Nephron (organoid): ENCODE results near the gene CDHR4.

Source experiments
- H3K27ac Mint-ChIP-seq, 3 experiments: 2 replicates each; pipeline ENCODE4 v1.8.0; 2020; ENCODE audit warnings: mixed read lengths in 3 of 3, mild to moderate bottlenecking in 2 of 3, moderate library complexity in 1 of 3
- H3K27me3 Mint-ChIP-seq: 2 replicates; pipeline ENCODE4 v1.8.0; 2021; ENCODE audit warnings: low read depth, mild to moderate bottlenecking, moderate library complexity, mixed read lengths
- H3K36me3 Mint-ChIP-seq: 2 replicates; pipeline ENCODE4 v1.8.0; 2020; ENCODE audit warnings: low read depth, mixed read lengths
- H3K4me1 Mint-ChIP-seq: 2 replicates; pipeline ENCODE4 v1.8.0; 2020; ENCODE audit warnings: mixed read lengths
- H3K4me3 Mint-ChIP-seq, 3 experiments: 2 replicates each; pipeline ENCODE4 v1.8.0; 2020; ENCODE audit warnings: mild to moderate bottlenecking in 3 of 3, mixed read lengths in 3 of 3, moderate library complexity in 2 of 3
- H3K9me3 Mint-ChIP-seq: 2 replicates; pipeline ENCODE4 v1.8.0; 2020; ENCODE audit warnings: mixed read lengths
- CTCF ChIP-seq, 3 experiments: fragments of 200-600 bp; sonication (generic); IDR thresholded peaks; one replicate each; pipeline ENCODE4 v1.5.0; 2021; ENCODE audit warnings: antibody characterized with exemption in 3 of 3; ENCODE audit not compliant: unreplicated experiment in 3 of 3

The CDHR4 gene

GRCh38 chr3:49805367-49805782 is 5.7 kb upstream of the CDHR4 start:
- H3K36me3 Mint-ChIP-seq, result peaks cover 3% of the 10 kb centered on the region
- TF ChIP-seq CTCF (IDR thresholded peaks at IDR 0.05; ENCODE audit: unreplicated experiment in 3 of 3), result no peak
- H3K4me1 Mint-ChIP-seq, result peaks cover 43% of the 10 kb centered on the region
- peaks cover 12% of the 10 kb centered on the region for H3K27me3 Mint-ChIP-seq
- H3K27ac Mint-ChIP-seq, result peak overlapping the region; percentile 100
- H3K9me3 Mint-ChIP-seq, result no peaks in the 10 kb centered on the region
- H3K4me3 Mint-ChIP-seq, result peak overlapping the region; percentile 86 to 90 (median 88)

- Mint-ChIP-seq H3K27ac (peak overlapping the region; percentile 100), H3K4me3 (peak overlapping the region; percentile 86 to 90 (median 88)), H3K27me3 (peaks cover 12% of the 10 kb centered on the region), H3K36me3 (peaks cover 3% of the 10 kb centered on the region), H3K9me3 (no peaks in the 10 kb centered on the region), H3K4me1 (peaks cover 43% of the 10 kb centered on the region)
- TF ChIP-seq CTCF (IDR thresholded peaks at IDR 0.05; ENCODE audit: unreplicated experiment in 3 of 3), result no peak
Observed at GRCh38 chr3:49804141-49805041, 4.7 kb upstream of the CDHR4 start.

- peaks cover 3% of the 10 kb centered on the region for H3K36me3 Mint-ChIP-seq
- peaks cover 40% of the 10 kb centered on the region for H3K4me1 Mint-ChIP-seq
- H3K4me3 Mint-ChIP-seq, result peak overlapping the region; percentile 86 to 90 (median 88)
- no peak for TF ChIP-seq CTCF (IDR thresholded peaks at IDR 0.05; ENCODE audit: unreplicated experiment in 3 of 3)
- peak overlapping the region; percentile 100 for H3K27ac Mint-ChIP-seq
- no peaks in the 10 kb centered on the region for H3K9me3 Mint-ChIP-seq
- H3K27me3 Mint-ChIP-seq, result peaks cover 14% of the 10 kb centered on the region
Observed at GRCh38 chr3:49803465-49804140, 3.9 kb upstream of the CDHR4 start.

- peak within 1 kb of the TSS; percentile 100 for H3K27ac Mint-ChIP-seq
- TF ChIP-seq CTCF (IDR thresholded peaks at IDR 0.05; ENCODE audit: unreplicated experiment in 3 of 3), result peak; percentile 86
- H3K4me1 Mint-ChIP-seq, result peaks cover 33% of the 10 kb centered on the region
- H3K9me3 Mint-ChIP-seq, result no peaks in the 10 kb centered on the region
- peaks cover 18% of the 10 kb centered on the region for H3K27me3 Mint-ChIP-seq
- peak within 1 kb of the TSS; percentile 88 to 93 (median 90) for H3K4me3 Mint-ChIP-seq
- peaks cover 3% of the 10 kb centered on the region for H3K36me3 Mint-ChIP-seq
Observed at GRCh38 chr3:49802719-49803464, 3.2 kb upstream of the CDHR4 start, which contains the start of gene INKA1. Gene INKA1 (plus strand): TSS chr3:49803261. CDS start chr3:49803393, 132 bp downstream.

GRCh38 chr3:49801160-49801559 is 1.5 kb upstream of the CDHR4 start:
- H3K27me3 Mint-ChIP-seq, result peaks cover 24% of the 10 kb centered on the region
- H3K36me3 Mint-ChIP-seq, result peaks cover 3% of the 10 kb centered on the region
- peak overlapping the region in 2 of 3 experiments; percentile 12 to 28 for H3K4me3 Mint-ChIP-seq
- H3K9me3 Mint-ChIP-seq, result no peaks in the 10 kb centered on the region
- peak overlapping the region in 1 of 3 experiments; percentile 50 for H3K27ac Mint-ChIP-seq
- TF ChIP-seq CTCF (IDR thresholded peaks at IDR 0.05; ENCODE audit: unreplicated experiment in 3 of 3), result no peak
- peaks cover 20% of the 10 kb centered on the region for H3K4me1 Mint-ChIP-seq
